Measurements from ENCODE around the gene GRAMD1A.

The GRAMD1A gene

DNA sequence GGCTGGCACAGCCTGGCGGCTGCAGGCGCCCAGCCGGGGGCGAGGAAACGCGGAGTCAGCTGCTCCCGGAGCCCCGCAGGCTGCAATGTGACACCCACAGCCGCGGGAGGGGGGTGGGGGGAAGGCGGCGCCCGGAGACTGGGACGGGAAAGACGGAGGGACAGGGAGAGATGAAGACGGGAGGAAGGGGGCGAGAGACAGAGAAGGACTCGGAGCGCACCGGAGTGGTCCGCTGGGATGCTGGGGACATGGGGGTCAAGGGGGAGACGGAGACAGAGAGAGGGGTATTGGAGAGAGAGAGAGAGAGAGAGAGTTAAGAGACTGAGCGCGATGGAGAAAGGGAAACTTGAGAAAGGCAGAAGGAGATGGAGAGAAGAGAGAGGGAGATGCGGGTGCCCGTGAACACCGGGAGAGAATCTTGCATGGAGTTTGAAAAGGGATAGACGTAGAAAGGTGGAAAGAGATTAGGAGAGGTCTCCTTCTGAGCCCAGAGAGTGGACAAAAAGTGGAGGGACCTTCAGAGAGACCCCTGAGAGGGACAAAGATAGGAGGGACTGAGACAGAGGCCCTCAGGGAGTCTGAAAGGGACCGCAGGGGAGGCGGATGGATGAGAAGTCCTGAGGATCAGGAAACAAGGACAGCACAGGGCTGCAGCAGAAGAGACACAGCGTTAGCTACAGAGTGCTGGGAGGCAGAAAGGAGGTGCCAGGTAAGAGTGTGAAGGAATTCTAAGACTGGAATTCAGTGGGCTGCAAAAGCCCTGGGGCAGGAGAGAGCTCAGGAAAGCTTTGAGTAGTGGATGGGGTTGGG, 31.2 kb downstream of the GRAMD1A start (continued):
- TF ChIP-seq, protein P1, sequence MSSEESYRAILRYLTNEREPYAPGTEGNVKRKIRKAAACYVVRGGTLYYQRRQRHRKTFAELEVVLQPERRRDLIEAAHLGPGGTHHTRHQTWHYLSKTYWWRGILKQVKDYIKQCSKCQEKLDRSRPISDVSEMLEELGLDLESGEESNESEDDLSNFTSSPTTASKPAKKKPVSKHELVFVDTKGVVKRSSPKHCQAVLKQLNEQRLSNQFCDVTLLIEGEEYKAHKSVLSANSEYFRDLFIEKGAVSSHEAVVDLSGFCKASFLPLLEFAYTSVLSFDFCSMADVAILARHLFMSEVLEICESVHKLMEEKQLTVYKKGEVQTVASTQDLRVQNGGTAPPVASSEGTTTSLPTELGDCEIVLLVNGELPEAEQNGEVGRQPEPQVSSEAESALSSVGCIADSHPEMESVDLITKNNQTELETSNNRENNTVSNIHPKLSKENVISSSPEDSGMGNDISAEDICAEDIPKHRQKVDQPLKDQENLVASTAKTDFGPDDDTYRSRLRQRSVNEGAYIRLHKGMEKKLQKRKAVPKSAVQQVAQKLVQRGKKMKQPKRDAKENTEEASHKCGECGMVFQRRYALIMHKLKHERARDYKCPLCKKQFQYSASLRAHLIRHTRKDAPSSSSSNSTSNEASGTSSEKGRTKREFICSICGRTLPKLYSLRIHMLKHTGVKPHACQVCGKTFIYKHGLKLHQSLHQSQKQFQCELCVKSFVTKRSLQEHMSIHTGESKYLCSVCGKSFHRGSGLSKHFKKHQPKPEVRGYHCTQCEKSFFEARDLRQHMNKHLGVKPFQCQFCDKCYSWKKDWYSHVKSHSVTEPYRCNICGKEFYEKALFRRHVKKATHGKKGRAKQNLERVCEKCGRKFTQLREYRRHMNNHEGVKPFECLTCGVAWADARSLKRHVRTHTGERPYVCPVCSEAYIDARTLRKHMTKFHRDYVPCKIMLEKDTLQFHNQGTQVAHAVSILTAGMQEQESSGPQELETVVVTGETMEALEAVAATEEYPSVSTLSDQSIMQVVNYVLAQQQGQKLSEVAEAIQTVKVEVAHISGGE (tag by site-specific recombination; conservative IDR thresholded peaks at IDR 0.05; ENCODE audit: low read depth) = peak; percentile 95
- TF ChIP-seq ZNF324 (tag by site-specific recombination; IDR thresholded peaks at IDR 0.05) (peak; percentile 71), PRDM1 (tag by site-specific recombination; IDR thresholded peaks at IDR 0.05) (peak; percentile 100), ZNF121 (tag by site-specific recombination; IDR thresholded peaks at IDR 0.05) (peak; percentile 93), ZNF140 (tag by site-specific recombination; IDR thresholded peaks at IDR 0.05) (no peak), ZNF776 (tag by site-specific recombination; IDR thresholded peaks at IDR 0.05; ENCODE audit: borderline replicate concordance) (no peak), TCF7L2 (IDR thresholded peaks at IDR 0.05; ENCODE audit: borderline replicate concordance, low read depth, low read length) (no peak)
- TF ChIP-seq, protein P2, sequence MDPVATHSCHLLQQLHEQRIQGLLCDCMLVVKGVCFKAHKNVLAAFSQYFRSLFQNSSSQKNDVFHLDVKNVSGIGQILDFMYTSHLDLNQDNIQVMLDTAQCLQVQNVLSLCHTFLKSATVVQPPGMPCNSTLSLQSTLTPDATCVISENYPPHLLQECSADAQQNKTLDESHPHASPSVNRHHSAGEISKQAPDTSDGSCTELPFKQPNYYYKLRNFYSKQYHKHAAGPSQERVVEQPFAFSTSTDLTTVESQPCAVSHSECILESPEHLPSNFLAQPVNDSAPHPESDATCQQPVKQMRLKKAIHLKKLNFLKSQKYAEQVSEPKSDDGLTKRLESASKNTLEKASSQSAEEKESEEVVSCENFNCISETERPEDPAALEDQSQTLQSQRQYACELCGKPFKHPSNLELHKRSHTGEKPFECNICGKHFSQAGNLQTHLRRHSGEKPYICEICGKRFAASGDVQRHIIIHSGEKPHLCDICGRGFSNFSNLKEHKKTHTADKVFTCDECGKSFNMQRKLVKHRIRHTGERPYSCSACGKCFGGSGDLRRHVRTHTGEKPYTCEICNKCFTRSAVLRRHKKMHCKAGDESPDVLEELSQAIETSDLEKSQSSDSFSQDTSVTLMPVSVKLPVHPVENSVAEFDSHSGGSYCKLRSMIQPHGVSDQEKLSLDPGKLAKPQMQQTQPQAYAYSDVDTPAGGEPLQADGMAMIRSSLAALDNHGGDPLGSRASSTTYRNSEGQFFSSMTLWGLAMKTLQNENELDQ (tag by site-specific recombination; IDR thresholded peaks at IDR 0.05; ENCODE audit: low read depth) = no peak
- TF ChIP-seq, protein P3, sequence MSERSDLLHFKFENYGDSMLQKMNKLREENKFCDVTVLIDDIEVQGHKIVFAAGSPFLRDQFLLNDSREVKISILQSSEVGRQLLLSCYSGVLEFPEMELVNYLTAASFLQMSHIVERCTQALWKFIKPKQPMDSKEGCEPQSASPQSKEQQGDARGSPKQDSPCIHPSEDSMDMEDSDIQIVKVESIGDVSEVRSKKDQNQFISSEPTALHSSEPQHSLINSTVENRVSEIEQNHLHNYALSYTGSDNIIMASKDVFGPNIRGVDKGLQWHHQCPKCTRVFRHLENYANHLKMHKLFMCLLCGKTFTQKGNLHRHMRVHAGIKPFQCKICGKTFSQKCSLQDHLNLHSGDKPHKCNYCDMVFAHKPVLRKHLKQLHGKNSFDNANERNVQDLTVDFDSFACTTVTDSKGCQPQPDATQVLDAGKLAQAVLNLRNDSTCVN (tag by site-specific recombination; optimal IDR thresholded peaks at IDR 0.05) = peak; percentile 95

DNA sequence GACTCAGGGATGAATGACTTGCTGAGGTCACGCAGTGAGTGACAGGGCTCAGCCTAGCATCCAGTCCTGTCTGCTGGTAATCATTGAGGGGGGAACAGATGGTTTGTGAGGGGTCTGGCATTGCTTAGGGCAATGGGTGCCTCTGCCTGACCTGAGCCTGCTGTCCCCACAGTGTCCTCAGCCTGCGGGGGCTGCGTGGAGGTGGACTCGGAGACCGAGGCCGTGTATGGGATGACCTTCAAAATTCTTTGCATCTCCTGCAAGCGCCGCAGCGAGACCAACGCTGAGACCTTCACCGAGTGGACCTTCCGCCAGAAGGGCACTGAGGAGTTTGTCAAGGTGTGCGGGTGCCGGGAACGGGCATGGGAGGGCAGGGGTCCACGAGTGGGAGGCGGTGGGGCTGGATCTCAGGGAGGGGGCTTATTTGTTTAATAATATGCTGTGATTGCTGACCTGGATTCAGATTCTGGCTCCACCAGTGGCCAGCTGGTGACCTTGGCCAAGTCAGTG, 32.3 kb downstream of the GRAMD1A start:
- POLR2A ChIA-PET = interaction anchor here (0.6 to 1.9 kb wide), 5 partner anchors 11 to 352 kb away, joined by 3 to 13 read pairs (median 4); no protein-coding TSS in a partner anchor

More for the DNA sequence above, 32.3 kb downstream of the GRAMD1A start:
- CTCF ChIA-PET = interaction anchor here (0.6 to 3.4 kb wide), 5 partner anchors 12 to 393 kb away, joined by 3 to 29 read pairs (median 3); no protein-coding TSS in a partner anchor
- H3K4me3 ChIP-seq (ENCODE audit: low read depth, low read length) = no peak overlapping the region
- peaks cover 14% of the 10 kb centered on the region for H3K4me1 ChIP-seq (ENCODE audit: control insufficient read depth, insufficient read depth, low read length)
- no peaks in the 10 kb centered on the region for H3K9me3 ChIP-seq (ENCODE audit: control insufficient read depth, insufficient read depth, low read depth, low read length)
- H3K27ac ChIP-seq (ENCODE audit: extremely low read depth, low read depth, low read length) = no peak overlapping the region
- no peak for TF ChIP-seq ZNF394 (tag by site-specific recombination; IDR thresholded peaks at IDR 0.05; ENCODE audit: borderline replicate concordance)
- TF ChIP-seq, protein P4, sequence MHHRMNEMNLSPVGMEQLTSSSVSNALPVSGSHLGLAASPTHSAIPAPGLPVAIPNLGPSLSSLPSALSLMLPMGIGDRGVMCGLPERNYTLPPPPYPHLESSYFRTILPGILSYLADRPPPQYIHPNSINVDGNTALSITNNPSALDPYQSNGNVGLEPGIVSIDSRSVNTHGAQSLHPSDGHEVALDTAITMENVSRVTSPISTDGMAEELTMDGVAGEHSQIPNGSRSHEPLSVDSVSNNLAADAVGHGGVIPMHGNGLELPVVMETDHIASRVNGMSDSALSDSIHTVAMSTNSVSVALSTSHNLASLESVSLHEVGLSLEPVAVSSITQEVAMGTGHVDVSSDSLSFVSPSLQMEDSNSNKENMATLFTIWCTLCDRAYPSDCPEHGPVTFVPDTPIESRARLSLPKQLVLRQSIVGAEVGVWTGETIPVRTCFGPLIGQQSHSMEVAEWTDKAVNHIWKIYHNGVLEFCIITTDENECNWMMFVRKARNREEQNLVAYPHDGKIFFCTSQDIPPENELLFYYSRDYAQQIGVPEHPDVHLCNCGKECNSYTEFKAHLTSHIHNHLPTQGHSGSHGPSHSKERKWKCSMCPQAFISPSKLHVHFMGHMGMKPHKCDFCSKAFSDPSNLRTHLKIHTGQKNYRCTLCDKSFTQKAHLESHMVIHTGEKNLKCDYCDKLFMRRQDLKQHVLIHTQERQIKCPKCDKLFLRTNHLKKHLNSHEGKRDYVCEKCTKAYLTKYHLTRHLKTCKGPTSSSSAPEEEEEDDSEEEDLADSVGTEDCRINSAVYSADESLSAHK (tag by site-specific recombination; IDR thresholded peaks at IDR 0.05) = no peak
- peaks cover 20 to 26% of the 10 kb centered on the region in 2 experiments for H3K36me3 ChIP-seq (ENCODE audit: control insufficient read depth in 2 of 2, insufficient read depth in 1 of 2, low read length in 2 of 2)
